Measurements from ENCODE around the gene KIF5A. TPM values are rescaled to one million over a fixed set of nuclear protein-coding genes. Genes with fewer than 3 reads are reported as not detected.

Gene KIF5A
- total RNA-seq, 2 donors from 2014 or later: 2.3 to 4.5 TPM

DNA sequence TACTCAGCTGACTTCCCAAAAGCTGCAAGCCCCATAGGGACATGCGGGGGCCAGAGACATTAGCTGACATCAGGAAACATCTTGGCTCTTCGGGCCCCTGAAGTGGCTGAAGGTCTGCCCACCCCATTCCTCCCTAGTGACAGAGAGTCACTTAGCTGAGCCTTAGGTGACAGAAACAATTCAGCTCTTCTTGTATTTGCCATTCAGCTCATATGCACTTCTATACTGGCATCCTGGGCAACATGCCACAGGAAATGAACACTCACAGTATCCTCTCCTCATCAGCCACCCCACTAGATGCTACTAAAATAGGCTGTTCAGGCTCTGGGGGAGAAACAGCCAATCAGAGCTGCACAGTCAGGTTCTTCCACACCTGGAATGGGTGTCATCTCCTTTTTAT lies 6.3 kb upstream of the KIF5A start:
- Histone ChIP-seq H3K4me3 (ENCODE audit: low read length) (no peak overlapping the region), H3K27me3 (ENCODE audit: control insufficient read depth, insufficient read depth, low read length, poor library complexity, severe bottlenecking) (peaks cover 11% of the 10 kb centered on the region), H3K4me1 (ENCODE audit: control insufficient read depth, insufficient read depth, low read length) (peaks cover 4% of the 10 kb centered on the region), H3K9ac (ENCODE audit: extremely low read depth, low read length, poor library complexity, severe bottlenecking) (no peak overlapping the region), H3K27ac (ENCODE audit: low read depth, low read length) (no peak overlapping the region), H3K36me3 (ENCODE audit: control insufficient read depth, insufficient read depth, low read length) (peaks cover 41% of the 10 kb centered on the region), H3K9me3 (ENCODE audit: control insufficient read depth, low read length) (no peaks in the 10 kb centered on the region)
- H3K36me3 Mint-ChIP-seq (ENCODE audit: low read depth): peaks cover 25% of the 10 kb centered on the region
- no peak overlapping the region for H3K27ac Mint-ChIP-seq
- peaks cover 12% of the 10 kb centered on the region for H3K27me3 Mint-ChIP-seq (ENCODE audit: insufficient read depth)
- H3K9me3 Mint-ChIP-seq: no peaks in the 10 kb centered on the region
- no peak overlapping the region for H3K4me3 Mint-ChIP-seq
- DNase-seq: no peak
- 95 to 97% methylated on average over 2 of the region's 2 CpGs for WGBS, 2 experiments (ENCODE audit: insufficient coverage in 1 of 2, insufficient read length in 1 of 2)
- TF ChIP-seq, protein P1, sequence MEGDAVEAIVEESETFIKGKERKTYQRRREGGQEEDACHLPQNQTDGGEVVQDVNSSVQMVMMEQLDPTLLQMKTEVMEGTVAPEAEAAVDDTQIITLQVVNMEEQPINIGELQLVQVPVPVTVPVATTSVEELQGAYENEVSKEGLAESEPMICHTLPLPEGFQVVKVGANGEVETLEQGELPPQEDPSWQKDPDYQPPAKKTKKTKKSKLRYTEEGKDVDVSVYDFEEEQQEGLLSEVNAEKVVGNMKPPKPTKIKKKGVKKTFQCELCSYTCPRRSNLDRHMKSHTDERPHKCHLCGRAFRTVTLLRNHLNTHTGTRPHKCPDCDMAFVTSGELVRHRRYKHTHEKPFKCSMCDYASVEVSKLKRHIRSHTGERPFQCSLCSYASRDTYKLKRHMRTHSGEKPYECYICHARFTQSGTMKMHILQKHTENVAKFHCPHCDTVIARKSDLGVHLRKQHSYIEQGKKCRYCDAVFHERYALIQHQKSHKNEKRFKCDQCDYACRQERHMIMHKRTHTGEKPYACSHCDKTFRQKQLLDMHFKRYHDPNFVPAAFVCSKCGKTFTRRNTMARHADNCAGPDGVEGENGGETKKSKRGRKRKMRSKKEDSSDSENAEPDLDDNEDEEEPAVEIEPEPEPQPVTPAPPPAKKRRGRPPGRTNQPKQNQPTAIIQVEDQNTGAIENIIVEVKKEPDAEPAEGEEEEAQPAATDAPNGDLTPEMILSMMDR (conservative IDR thresholded peaks at IDR 0.05): no peak
- peaks cover 12% of the 10 kb centered on the region for H3K4me1 Mint-ChIP-seq

DNA sequence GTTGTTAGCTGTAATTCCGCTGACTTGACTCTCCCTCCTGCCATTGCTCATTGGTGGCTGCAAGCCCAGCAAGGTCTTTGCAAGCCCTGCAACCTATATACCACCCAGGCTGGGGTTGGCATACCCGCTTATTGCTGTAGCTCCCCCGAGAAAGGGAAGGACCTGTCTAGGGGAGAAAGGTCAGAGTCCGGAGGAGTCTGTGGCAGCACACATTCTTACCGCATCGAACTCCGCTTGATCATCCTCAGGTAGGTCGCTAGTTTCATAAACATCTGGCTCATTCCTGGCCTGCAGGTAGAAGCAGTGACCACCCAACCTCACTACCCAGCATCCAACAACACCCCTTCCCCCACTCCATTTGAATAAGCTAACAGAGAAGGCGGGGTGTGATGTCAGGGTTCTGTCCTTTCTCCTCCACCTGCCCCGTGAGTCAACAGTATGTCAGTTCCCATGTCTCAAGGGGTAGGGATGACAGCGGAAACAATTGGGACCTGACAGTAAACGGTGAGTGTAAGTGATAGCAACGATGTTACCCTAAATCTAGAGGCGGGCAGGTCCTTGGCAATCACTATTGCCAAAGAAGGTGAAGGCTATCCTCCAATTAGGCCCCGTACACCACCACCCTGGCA lies 3.9 kb upstream of the KIF5A start:
- WGBS, 2 experiments (ENCODE audit: insufficient coverage in 1 of 2, insufficient read length in 1 of 2): 64 to 73% methylated on average over 10 to 15 of the region's 15 CpGs
- DNase-seq: peak; percentile 64
- Mint-ChIP-seq H3K36me3 (ENCODE audit: low read depth) (peaks cover 12% of the 10 kb centered on the region), H3K4me1 (peaks cover 17% of the 10 kb centered on the region), H3K27ac (peak overlapping the region; percentile 82), H3K9me3 (no peaks in the 10 kb centered on the region), H3K4me3 (peak overlapping the region; percentile 97), H3K27me3 (ENCODE audit: insufficient read depth) (peaks cover 33% of the 10 kb centered on the region)
- peak overlapping the region; percentile 86 for H3K9ac ChIP-seq (ENCODE audit: extremely low read depth, low read length, poor library complexity, severe bottlenecking)
- peaks cover 4% of the 10 kb centered on the region for H3K4me1 ChIP-seq (ENCODE audit: control insufficient read depth, insufficient read depth, low read length)
- H3K4me3 ChIP-seq (ENCODE audit: low read length): peak overlapping the region; percentile 92
- TF ChIP-seq, protein P1 (conservative IDR thresholded peaks at IDR 0.05): no peak
- no peak overlapping the region for H3K27ac ChIP-seq (ENCODE audit: low read depth, low read length)
- H3K9me3 ChIP-seq (ENCODE audit: control insufficient read depth, low read length): no peaks in the 10 kb centered on the region
- H3K27me3 ChIP-seq (ENCODE audit: control insufficient read depth, insufficient read depth, low read length, poor library complexity, severe bottlenecking): peaks cover 31% of the 10 kb centered on the region
- H3K36me3 ChIP-seq (ENCODE audit: control insufficient read depth, insufficient read depth, low read length): peaks cover 21% of the 10 kb centered on the region

DNA sequence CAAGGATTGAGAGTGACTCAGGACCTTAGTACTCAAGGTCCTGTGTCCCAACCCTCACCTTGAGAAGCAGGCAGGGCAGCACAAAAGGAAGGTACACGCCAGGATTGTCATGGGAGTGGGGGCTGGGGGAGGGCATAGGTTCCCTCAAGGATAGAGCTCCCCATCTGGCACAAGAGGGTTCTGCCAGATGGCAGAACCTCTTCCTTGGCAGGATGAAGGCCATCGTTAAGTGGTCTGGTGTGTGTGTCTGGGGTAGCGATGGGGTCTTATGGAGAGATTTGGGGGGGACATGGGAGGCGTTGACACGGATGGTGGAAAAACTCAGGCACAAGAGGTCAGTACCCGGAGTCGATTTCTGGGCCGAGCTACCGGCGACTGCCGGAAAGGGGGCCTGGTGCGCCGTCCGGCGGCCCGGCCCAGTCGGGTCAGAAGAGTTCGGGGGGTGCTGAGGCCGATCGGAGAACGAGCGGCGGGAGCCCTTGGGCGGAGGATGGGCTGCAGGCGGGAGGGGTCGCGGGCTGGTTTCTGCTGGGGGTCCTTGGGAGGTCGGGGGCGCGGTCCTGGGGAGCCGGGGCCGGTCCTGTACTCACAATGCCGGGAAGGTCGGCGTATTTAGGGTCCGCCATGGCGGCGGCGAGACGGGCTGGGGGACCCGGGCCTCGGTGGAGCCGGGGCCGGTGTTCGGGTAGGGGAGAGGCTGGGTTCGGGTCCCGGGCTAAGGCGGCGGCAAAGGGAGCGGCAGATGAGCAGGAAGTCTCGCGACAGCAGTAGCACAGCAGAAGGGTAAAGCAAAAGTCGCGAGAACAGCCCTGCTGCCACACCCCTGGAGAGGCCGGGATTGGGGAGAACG lies 3.2 kb upstream of the KIF5A start, which contains the start of gene DCTN2:
Gene DCTN2, minus strand, starts transcription at position 755 of the 850 bp plus-strand sequence. Its CDS starts 129 bp downstream, at position 626.
- Histone ChIP-seq H3K4me3 (ENCODE audit: low read length) (peak within 1 kb of the TSS; percentile 92), H3K9ac (ENCODE audit: extremely low read depth, low read length, poor library complexity, severe bottlenecking) (peak within 1 kb of the TSS; percentile 86), H3K36me3 (ENCODE audit: control insufficient read depth, insufficient read depth, low read length) (peaks cover 14% of the 10 kb centered on the region), H3K9me3 (ENCODE audit: control insufficient read depth, low read length) (no peaks in the 10 kb centered on the region), H3K4me1 (ENCODE audit: control insufficient read depth, insufficient read depth, low read length) (peaks cover 4% of the 10 kb centered on the region), H3K27ac (ENCODE audit: low read depth, low read length) (peak within 1 kb of the TSS; percentile 74), H3K27me3 (ENCODE audit: control insufficient read depth, insufficient read depth, low read length, poor library complexity, severe bottlenecking) (peaks cover 32% of the 10 kb centered on the region)
- WGBS, 2 experiments (ENCODE audit: insufficient coverage in 1 of 2, insufficient read length in 1 of 2): 0% methylated on average over 13 to 56 of the region's 56 CpGs
- TF ChIP-seq, protein P1 (conservative IDR thresholded peaks at IDR 0.05): no peak
- Mint-ChIP-seq H3K9me3 (no peaks in the 10 kb centered on the region), H3K4me3 (peak within 1 kb of the TSS; percentile 97), H3K36me3 (ENCODE audit: low read depth) (peaks cover 8% of the 10 kb centered on the region), H3K4me1 (peaks cover 17% of the 10 kb centered on the region), H3K27ac (peak within 1 kb of the TSS; percentile 82), H3K27me3 (ENCODE audit: insufficient read depth) (peaks cover 38% of the 10 kb centered on the region)
- DNase-seq: peak; percentile 99

Data from endodermal cell (in vitro differentiated cells).